C4-2B (cell line): Measurements from ENCODE around the gene GABRB1.

ENCODE experiments used
- H3K27ac ChIP-seq: fragments of 450-650 bp; 2 replicates; pipeline ENCODE4 v1.5.1; 2017
- CTCF ChIP-seq: fragments of 450-650 bp; conservative IDR thresholded peaks from 2 replicates; pipeline ENCODE4 v1.5.1; 2017; ENCODE audit warnings: mild to moderate bottlenecking
- ZFX ChIP-seq: fragments of 450-650 bp; IDR thresholded peaks from 2 replicates; pipeline ENCODE4 v1.6.1; 2017

GABRB1 gene

GRCh38 chr4:47391256-47391655 lies 359.9 kb downstream of the GABRB1 start:
- TF ChIP-seq ZFX, result no peak
- TF ChIP-seq CTCF, result no peak

GRCh38 chr4:47406408-47406807 lies 375.0 kb downstream of the GABRB1 start:
- TF ChIP-seq CTCF, result no peak
- TF ChIP-seq ZFX, result no peak
- no peak overlapping the region for H3K27ac ChIP-seq

More at GRCh38 chr4:47391256-47391655, 359.9 kb downstream of the GABRB1 start:
- no peak overlapping the region for H3K27ac ChIP-seq

GRCh38 chr4:47410271-47410670 lies 378.9 kb downstream of the GABRB1 start:
- no peak for TF ChIP-seq CTCF
- no peak for TF ChIP-seq ZFX
- H3K27ac ChIP-seq, result no peak overlapping the region

- no peak overlapping the region for H3K27ac ChIP-seq
- no peak for TF ChIP-seq CTCF
- no peak for TF ChIP-seq ZFX
These were observed 382.2 kb downstream of the GABRB1 start for GRCh38 chr4:47413521-47413920.

- TF ChIP-seq ZFX (no peak), CTCF (no peak)
These were observed 384.4 kb downstream of the GABRB1 start for GRCh38 chr4:47415719-47416118.

GRCh38 chr4:47418147-47418546 lies 386.8 kb downstream of the GABRB1 start:
- H3K27ac ChIP-seq, result no peak overlapping the region
- TF ChIP-seq CTCF (no peak), ZFX (no peak)

More at GRCh38 chr4:47415719-47416118, 384.4 kb downstream of the GABRB1 start:
- H3K27ac ChIP-seq, result no peak overlapping the region

- no peak for TF ChIP-seq CTCF
- TF ChIP-seq ZFX, result no peak
- H3K27ac ChIP-seq, result no peak overlapping the region
These were observed 387.9 kb downstream of the GABRB1 start for GRCh38 chr4:47419296-47419695.
